H1 (cell line): Measurements from ENCODE around the gene CKS1B. TPM values are rescaled to one million over a fixed set of nuclear protein-coding genes. Genes with fewer than 3 reads are reported as not detected.

ENCODE experiments used
- CTCF ChIA-PET: fragments of 300-600 bp; sonication (Branson Sonifier 250); formaldehyde crosslinking; loops from one replicate; lab custom pipeline; 2021; ENCODE audit not compliant: partially characterized antibody; lab: Charles Lee
- POLR2A ChIA-PET: fragments of 300-600 bp; sonication (Branson Sonifier 250); formaldehyde crosslinking; loops from one replicate; lab custom pipeline; 2021; ENCODE audit warnings: inconsistent platforms; ENCODE audit not compliant: partially characterized antibody; lab: Charles Lee
- DNase-seq, 2 experiments: peaks; one replicate each; pipeline versions ENCODE4 v3.0.0 to v3.0.0-alpha.2; 2010 to 2022; ENCODE audit warnings: low spot score in 2 of 2, low read depth in 1 of 2, mixed read lengths in 1 of 2
- FAIRE-seq: peaks from 2 replicates; lab custom pipeline; 2011; peaks lifted over from hg19 to GRCh38; lab: Jason Lieb, UNC
- H2AFZ ChIP-seq: 2 replicates; pipeline ENCODE4 v1.8.1; 2012; ENCODE audit warnings: low read length, inconsistent platforms
- H2AK5ac ChIP-seq: 2 replicates; pipeline ENCODE4 v1.6.1; 2013; ENCODE audit warnings: low read depth, low read length
- H2BK120ac ChIP-seq: replicated peaks from 2 replicates; pipeline ENCODE3; 2013; ENCODE audit warnings: low read depth, low read length, inconsistent platforms
- H2BK12ac ChIP-seq: 2 replicates; pipeline ENCODE4 v1.6.1; 2013; ENCODE audit warnings: low read depth, low read length
- H2BK15ac ChIP-seq: 2 replicates; pipeline ENCODE4 v1.6.1; 2013; ENCODE audit warnings: low read length
- H2BK20ac ChIP-seq: 2 replicates; pipeline ENCODE4 v1.6.1; 2013; ENCODE audit warnings: low read length
- H2BK5ac ChIP-seq: 2 replicates; pipeline ENCODE4 v1.6.1; 2013; ENCODE audit warnings: low read depth, low read length
- H3K14ac ChIP-seq: 2 replicates; pipeline ENCODE4 v1.6.1; 2013; ENCODE audit warnings: inconsistent platforms; ENCODE audit not compliant: insufficient read length
- H3K18ac ChIP-seq: 2 replicates; pipeline ENCODE4 v1.6.1; 2013; ENCODE audit warnings: low read length; ENCODE audit errors: extremely low read depth
- H3K23ac ChIP-seq: 2 replicates; pipeline ENCODE4 v1.6.1; 2013; ENCODE audit warnings: inconsistent platforms; ENCODE audit not compliant: insufficient read length
- H3K23me2 ChIP-seq: 2 replicates; pipeline ENCODE4 v1.6.1; 2013; ENCODE audit warnings: low read depth, low read length
- H3K27ac ChIP-seq: 2 replicates; pipeline ENCODE4 v1.6.1; 2011; ENCODE audit warnings: low read depth, low read length, inconsistent platforms
- H3K27me3 ChIP-seq, 4 experiments: replicated peaks in 1 of 4; 1 replicate in 1 of 4; 2 replicates in 3 of 4; pipeline versions ENCODE4 v1.6.1 to v1.8.1; 2011 to 2013; ENCODE audit warnings: low read length in 3 of 4, mild to moderate bottlenecking in 3 of 4, inconsistent platforms in 2 of 4, mixed read lengths in 2 of 4, moderate library complexity in 1 of 4; ENCODE audit not compliant: control insufficient read depth in 3 of 4, insufficient read depth in 3 of 4; ENCODE audit errors: extremely low read depth in 1 of 4
- H3K36me3 ChIP-seq, 4 experiments: 2 replicates each; pipeline versions ENCODE4 v1.6.1 to v1.8.1; 2011 to 2013; ENCODE audit warnings: mild to moderate bottlenecking in 4 of 4, low read length in 3 of 4, moderate library complexity in 2 of 4, control low read depth in 1 of 4, inconsistent platforms in 1 of 4; ENCODE audit not compliant: insufficient read depth in 4 of 4, control insufficient read depth in 2 of 4
- H3K4ac ChIP-seq: replicated peaks from 2 replicates; pipeline ENCODE3; 2013; ENCODE audit warnings: low read length, low read depth, mixed read lengths, inconsistent platforms; ENCODE audit not compliant: insufficient read length
- H3K4me1 ChIP-seq, 4 experiments: replicated peaks in 1 of 4; 1 replicate in 1 of 4; 2 replicates in 3 of 4; pipeline versions ENCODE4 v1.6.1 to v1.8.1; 2011 to 2013; ENCODE audit warnings: low read length in 3 of 4, inconsistent platforms in 2 of 4, mixed read lengths in 1 of 4; ENCODE audit not compliant: insufficient read depth in 4 of 4, control insufficient read depth in 3 of 4
- H3K4me2 ChIP-seq, 2 experiments: 2 replicates each; pipeline versions ENCODE4 v1.6.1 to v1.8.1; 2011 to 2013; ENCODE audit warnings: low read depth in 2 of 2, low read length in 2 of 2, control low read depth in 1 of 2, inconsistent platforms in 1 of 2, mild to moderate bottlenecking in 1 of 2; ENCODE audit not compliant: insufficient read depth in 1 of 2
- H3K4me3 ChIP-seq, 4 experiments: fragments of 200-600, 300-600 bp in 1 of 4; sonication (generic), shearing (Covaris generic), sonication (Bioruptor Twin) in 1 of 4; 2 replicates each; pipeline versions ENCODE4 v1.5.1 to v1.8.1; 2011 to 2016; ENCODE audit warnings: low read length in 4 of 4, low read depth in 3 of 4, control low read depth in 2 of 4, inconsistent platforms in 2 of 4, mild to moderate bottlenecking in 2 of 4, mixed read lengths in 1 of 4, moderate library complexity in 1 of 4; ENCODE audit not compliant: insufficient read depth in 2 of 4; ENCODE audit errors: extremely low read depth in 1 of 4
- H3K56ac ChIP-seq: replicated peaks from 2 replicates; pipeline ENCODE3; 2013; ENCODE audit warnings: low read depth, mild to moderate bottlenecking, mixed read lengths, low read length, inconsistent platforms; ENCODE audit not compliant: insufficient read length
- H3K79me1 ChIP-seq: 2 replicates; pipeline ENCODE4 v1.6.1; 2013; ENCODE audit warnings: low read depth, low read length, control low read depth
- H3K79me2 ChIP-seq, 2 experiments: 2 replicates each; pipeline versions ENCODE4 v1.6.1 to v1.8.1; 2012 to 2013; ENCODE audit warnings: low read length in 2 of 2, mild to moderate bottlenecking in 2 of 2, inconsistent platforms in 1 of 2; ENCODE audit not compliant: insufficient read depth in 2 of 2, control insufficient read depth in 1 of 2
- H3K9ac ChIP-seq, 4 experiments: replicated peaks in 1 of 4; 1 replicate in 1 of 4; 2 replicates in 3 of 4; pipeline versions ENCODE4 v1.6.1 to v1.8.1; 2011 to 2013; ENCODE audit warnings: low read depth in 3 of 4, low read length in 3 of 4, control low read depth in 2 of 4, mild to moderate bottlenecking in 2 of 4, moderate library complexity in 2 of 4, inconsistent platforms in 1 of 4; ENCODE audit errors: extremely low read depth in 1 of 4
- H3K9me3 ChIP-seq, 2 experiments: 2 replicates each; pipeline versions ENCODE4 v1.6.1 to v1.8.1; 2012 to 2013; ENCODE audit warnings: mild to moderate bottlenecking in 2 of 2, moderate library complexity in 2 of 2, control low read depth in 1 of 2, inconsistent platforms in 1 of 2, low read depth in 1 of 2, low read length in 1 of 2, mixed read lengths in 1 of 2; ENCODE audit not compliant: insufficient read depth in 2 of 2
- H4K20me1 ChIP-seq, 2 experiments: replicated peaks in 1 of 2; 2 replicates each; pipeline versions ENCODE3 to v1.8.1; 2011 to 2013; ENCODE audit warnings: inconsistent platforms in 2 of 2, low read length in 2 of 2, mild to moderate bottlenecking in 1 of 2; ENCODE audit not compliant: insufficient read depth in 2 of 2, control insufficient read depth in 1 of 2
- H4K5ac ChIP-seq: 2 replicates; pipeline ENCODE4 v1.6.1; 2013; ENCODE audit warnings: low read length, low read depth, mixed read lengths, inconsistent platforms; ENCODE audit not compliant: insufficient read length
- H4K8ac ChIP-seq: 2 replicates; pipeline ENCODE4 v1.8.0; 2013; ENCODE audit warnings: mild to moderate bottlenecking, moderate library complexity, low read length, inconsistent platforms; ENCODE audit not compliant: insufficient read depth; ENCODE audit errors: extremely low read depth
- H4K91ac ChIP-seq: replicated peaks from 2 replicates; pipeline ENCODE3; 2013; ENCODE audit warnings: low read length, mixed read lengths, inconsistent platforms; ENCODE audit not compliant: insufficient read length
- CBX8 ChIP-seq: fragments of 300-800, 300-1000 bp; sonication (generic); IDR thresholded peaks from 2 replicates; pipeline ENCODE4 v1.7.1; 2016; ENCODE audit warnings: low read depth, low read length, borderline replicate concordance
- CHD2 ChIP-seq: IDR thresholded peaks from 2 replicates; pipeline ENCODE4 v1.6.1; 2012; ENCODE audit warnings: low read length, improper control_type of control experiment
- KDM4A ChIP-seq: IDR thresholded peaks from one replicate; pipeline ENCODE4 v1.7.1; 2012; ENCODE audit warnings: low read depth, mild to moderate bottlenecking, moderate library complexity, low read length, inconsistent platforms; ENCODE audit not compliant: severe bottlenecking
- KDM5A ChIP-seq: fragments of 200-600 bp; IDR thresholded peaks from 2 replicates; pipeline ENCODE4 v1.7.1; 2012; ENCODE audit warnings: mild to moderate bottlenecking, low read length, inconsistent platforms, mixed read lengths
- RBBP5 ChIP-seq: IDR thresholded peaks from 2 replicates; pipeline ENCODE4 v1.7.1; 2012; ENCODE audit warnings: low read depth, mild to moderate bottlenecking, inconsistent platforms, low read length, moderate library complexity, borderline replicate concordance
- SIX5 ChIP-seq: IDR thresholded peaks from 2 replicates; pipeline ENCODE4 v1.6.1; 2011; ENCODE audit warnings: mild to moderate bottlenecking, low read depth, low read length
- SP2 ChIP-seq: IDR thresholded peaks from 2 replicates; pipeline ENCODE4 v1.6.1; 2012; ENCODE audit warnings: mild to moderate bottlenecking, low read length, inconsistent platforms
- TAF1 ChIP-seq: IDR thresholded peaks from 2 replicates; pipeline ENCODE4 v1.6.1; 2011; ENCODE audit warnings: mild to moderate bottlenecking, low read depth, low read length
- WGBS, 2 experiments: shearing (Covaris generic) in 1 of 2; methylation state at CpG; one replicate each; pipeline versions ENCODE4 v1.1.6 to v1.1.7; 2013 to 2015; ENCODE audit warnings: low lambda C conversion rate in 2 of 2, mixed read lengths in 2 of 2, inconsistent platforms in 1 of 2, low coverage in 1 of 2, missing lambda C conversion rate in 1 of 2; ENCODE audit not compliant: insufficient replicate concordance in 2 of 2, insufficient coverage in 1 of 2, insufficient read length in 1 of 2; ENCODE audit errors: extremely low coverage in 1 of 2, missing lambda C conversion rate in 1 of 2; 5-methylcytosine and 5-hydroxymethylcytosine counted together
- polyA plus RNA-seq, 7 experiments: library from polyadenylated mRNA; depleted of rRNA in 3 of 7; stranded (reverse) in 5 of 7; unstranded in 2 of 7; fragments of >200 nt in 5 of 7; fragments of 200-250 nt in 2 of 7; gene quantifications; 1 replicate in 5 of 7; 2 replicates in 1 of 7; 4 replicates in 1 of 7; pipeline versions ENCODE4 v1.2.1 to v1.2.3, GENCODE V29; 2011 to 2013; ENCODE audit warnings: missing spikeins in 2 of 7, mixed read lengths in 2 of 7
- total RNA-seq: library from RNA; stranded (reverse); fragmentation: NEBNext Ultra II Directional; extraction: Animal tissue kit (Norgen Biotek cat#: 25700); gene quantifications from 2 replicates; pipeline ENCODE4 v1.2.1, GENCODE V29; 2021
- TF ChIP-seq, protein P1 (sequence below), 3 experiments: IDR thresholded peaks; 1 replicate in 2 of 3; 2 replicates in 1 of 3; pipeline versions ENCODE4 v1.5.1 to v1.6.1; 2011; ENCODE audit warnings: low read length in 3 of 3, mild to moderate bottlenecking in 3 of 3, inconsistent platforms in 2 of 3, low read depth in 1 of 3, moderate library complexity in 1 of 3; ENCODE audit not compliant: insufficient read depth in 1 of 3; ENCODE audit errors: control extremely low read depth in 1 of 3

Gene CKS1B
- total and polyA plus RNA-seq, 2 of the 8 experiments (the other 6 are each of a cell fraction or from before 2014, with no cell fraction given), result 294 to 1,025 TPM

DNA sequence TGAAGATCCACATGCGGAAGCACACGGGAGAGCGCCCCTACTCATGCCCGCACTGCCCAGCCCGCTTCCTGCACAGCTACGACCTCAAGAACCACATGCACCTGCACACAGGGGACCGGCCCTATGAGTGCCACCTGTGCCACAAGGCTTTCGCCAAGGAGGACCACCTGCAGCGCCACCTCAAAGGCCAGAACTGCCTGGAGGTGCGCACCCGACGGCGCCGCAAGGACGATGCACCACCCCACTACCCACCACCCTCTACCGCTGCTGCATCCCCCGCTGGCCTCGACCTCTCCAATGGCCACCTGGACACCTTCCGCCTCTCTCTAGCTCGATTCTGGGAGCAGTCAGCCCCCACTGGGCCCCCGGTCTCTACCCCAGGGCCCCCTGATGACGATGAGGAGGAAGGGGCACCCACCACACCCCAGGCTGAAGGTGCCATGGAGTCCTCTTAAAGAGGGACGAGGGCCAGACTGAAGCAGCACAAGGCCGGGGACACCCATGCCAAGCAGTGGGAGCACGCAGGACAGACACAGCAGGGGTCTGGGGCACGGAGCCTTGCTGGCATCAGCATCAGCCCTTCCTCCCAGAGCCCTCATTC lies 41.9 kb downstream of the CKS1B start:
- peak overlapping the region; percentile 71; the same call in 1 of the 2 replicates for H3K27ac ChIP-seq
- no peak overlapping the region for H4K5ac ChIP-seq
- no peaks in the 10 kb centered on the region for H3K9me3 ChIP-seq
- WGBS, 2 experiments, result 95% methylated on average over 26 of the region's 26 CpGs; no CpG with 5 or more reads in 1 of the 2 experiments
- H3K79me2 ChIP-seq, result peaks cover 0 to 9% of the 10 kb centered on the region in 2 experiments; a peak in 2 of 4 replicates
- peaks cover 3% of the 10 kb centered on the region; the same call in 1 of the 2 replicates for H3K79me1 ChIP-seq
- H3K4me2 ChIP-seq, result peak overlapping the region; percentile 4 to 59; a peak in 2 of 4 replicates
- no peak overlapping the region for H2AFZ ChIP-seq
- H3K9ac ChIP-seq, result no peak overlapping the region; a peak in 2 of 7 replicates
- peak overlapping the region; percentile 36 for H4K91ac ChIP-seq
- no peaks in the 10 kb centered on the region for H3K23me2 ChIP-seq
- no peak overlapping the region for H2BK120ac ChIP-seq
- H2BK15ac ChIP-seq, result peak overlapping the region; percentile 16; the same call in 1 of the 2 replicates
- H3K18ac ChIP-seq, result peak overlapping the region; percentile 83; the same call in 1 of the 2 replicates
- H3K27me3 ChIP-seq, result 0 out of 7 replicates have a peak, but pooled peaks cover 0 to 2% (median 0%) of the 10 kb centered on the region in 4 experiments
- no peaks in the 10 kb centered on the region for H4K20me1 ChIP-seq
- peaks cover 0 to 29% (median 13%) of the 10 kb centered on the region in 4 experiments; a peak in 4 of 8 replicates for H3K36me3 ChIP-seq
- peak overlapping the region in 3 of 4 experiments; percentile 36 to 60 (median 42); a peak in 4 of 8 replicates for H3K4me3 ChIP-seq
- ChIA-PET CTCF (interaction anchor here (0.9 to 18.6 kb wide), 17 partner anchors 8 to 75 kb away, joined by 3 to 354 read pairs (median 7); partner anchors contain the start of genes ADAM15, DCST1, DCST2 and EFNA4), POLR2A (interaction anchor here (1.0 to 14.8 kb wide), 10 partner anchors 11 to 63 kb away, joined by 3 to 128 read pairs (median 10); partner anchors contain the start of genes ADAM15, CKS1B, DCST1 and DCST2)
- H3K56ac ChIP-seq, result no peak overlapping the region
- H2BK12ac ChIP-seq, result peak overlapping the region; percentile 81
- H3K14ac ChIP-seq, result no peak overlapping the region
- H2AK5ac ChIP-seq, result 0 out of 2 replicates have a peak overlapping the region, but pooled peaks have one; percentile 32
- no peak overlapping the region for H3K4ac ChIP-seq
- DNase-seq, result no peak
- no peak for FAIRE-seq
- H2BK20ac ChIP-seq, result peak overlapping the region; percentile 86
- peaks cover 8 to 29% (median 23%) of the 10 kb centered on the region in 4 experiments for H3K4me1 ChIP-seq
- H4K8ac ChIP-seq, result no peak overlapping the region
- H2BK5ac ChIP-seq, result peak overlapping the region; percentile 85; the same call in 1 of the 2 replicates
- H3K23ac ChIP-seq, result no peak overlapping the region
- TF ChIP-seq CHD2 (no peak), KDM4A (no peak), CBX8 (no peak), SIX5 (no peak), SP2 (no peak), KDM5A (no peak), RBBP5 (no peak), TAF1 (no peak)
- TF ChIP-seq, protein P1, sequence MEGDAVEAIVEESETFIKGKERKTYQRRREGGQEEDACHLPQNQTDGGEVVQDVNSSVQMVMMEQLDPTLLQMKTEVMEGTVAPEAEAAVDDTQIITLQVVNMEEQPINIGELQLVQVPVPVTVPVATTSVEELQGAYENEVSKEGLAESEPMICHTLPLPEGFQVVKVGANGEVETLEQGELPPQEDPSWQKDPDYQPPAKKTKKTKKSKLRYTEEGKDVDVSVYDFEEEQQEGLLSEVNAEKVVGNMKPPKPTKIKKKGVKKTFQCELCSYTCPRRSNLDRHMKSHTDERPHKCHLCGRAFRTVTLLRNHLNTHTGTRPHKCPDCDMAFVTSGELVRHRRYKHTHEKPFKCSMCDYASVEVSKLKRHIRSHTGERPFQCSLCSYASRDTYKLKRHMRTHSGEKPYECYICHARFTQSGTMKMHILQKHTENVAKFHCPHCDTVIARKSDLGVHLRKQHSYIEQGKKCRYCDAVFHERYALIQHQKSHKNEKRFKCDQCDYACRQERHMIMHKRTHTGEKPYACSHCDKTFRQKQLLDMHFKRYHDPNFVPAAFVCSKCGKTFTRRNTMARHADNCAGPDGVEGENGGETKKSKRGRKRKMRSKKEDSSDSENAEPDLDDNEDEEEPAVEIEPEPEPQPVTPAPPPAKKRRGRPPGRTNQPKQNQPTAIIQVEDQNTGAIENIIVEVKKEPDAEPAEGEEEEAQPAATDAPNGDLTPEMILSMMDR (IDR thresholded peaks at IDR 0.05; ENCODE audit: control extremely low read depth in 1 of 3, insufficient read depth in 1 of 3, low read depth in 1 of 3, low read length in 3 of 3), result no peak
